Liver (tissue), 9 donors: ENCODE data around the gene UNC45B. TPM values are rescaled to one million over a fixed set of nuclear protein-coding genes. Genes with fewer than 3 reads are reported as not detected.

Experiments
- DNase-seq: peaks from one replicate; pipeline ENCODE4 v3.0.0-alpha.2; 2017; ENCODE audit warnings: low spot score
- H3K27ac ChIP-seq, 2 donors: one replicate each; pipeline ENCODE4 v1.7.0; 2013; ENCODE audit warnings: inconsistent platforms in 2 of 2, low read length in 2 of 2, control low read depth in 1 of 2, low read depth in 1 of 2, mild to moderate bottlenecking in 1 of 2
- H3K27me3 ChIP-seq, 4 donors: one replicate each; pipeline versions ENCODE4 v1.6.1 to v1.7.0; 2013; ENCODE audit warnings: low read length in 3 of 4, inconsistent platforms in 1 of 4, mild to moderate bottlenecking in 1 of 4, moderate library complexity in 1 of 4; ENCODE audit not compliant: control insufficient read depth in 4 of 4, insufficient read depth in 4 of 4
- H3K36me3 ChIP-seq, 4 donors: one replicate each; pipeline versions ENCODE4 v1.6.1 to v1.7.0; 2013; ENCODE audit warnings: low read length in 3 of 4, mild to moderate bottlenecking in 3 of 4, low read depth in 1 of 4, moderate library complexity in 1 of 4; ENCODE audit not compliant: control insufficient read depth in 4 of 4, insufficient read depth in 3 of 4
- H3K4me1 ChIP-seq, 4 donors: one replicate each; pipeline versions ENCODE4 v1.6.1 to v1.7.0; 2013; ENCODE audit warnings: low read length in 3 of 4, mild to moderate bottlenecking in 3 of 4, moderate library complexity in 1 of 4; ENCODE audit not compliant: control insufficient read depth in 4 of 4, insufficient read depth in 4 of 4
- H3K4me3 ChIP-seq, 3 donors: one replicate each; pipeline versions ENCODE4 v1.6.1 to v1.7.0; 2013; ENCODE audit warnings: low read length in 3 of 3, control low read depth in 1 of 3, low read depth in 1 of 3, mild to moderate bottlenecking in 1 of 3
- H3K9ac ChIP-seq, 2 donors: one replicate each; pipeline ENCODE4 v1.7.0; 2013; ENCODE audit warnings: low read length in 2 of 2, mild to moderate bottlenecking in 2 of 2, moderate library complexity in 2 of 2, control low read depth in 1 of 2, low read depth in 1 of 2
- H3K9me3 ChIP-seq, 4 donors: one replicate each; pipeline versions ENCODE4 v1.6.1 to v1.7.0; 2013; ENCODE audit warnings: low read length in 3 of 4; ENCODE audit not compliant: control insufficient read depth in 4 of 4
- ATF3 ChIP-seq: IDR thresholded peaks from 2 replicates; pipeline ENCODE4 v1.6.1; 2016; ENCODE audit warnings: antibody characterized with exemption
- EGR1 ChIP-seq, 2 donors: IDR thresholded peaks; 2 replicates each; pipeline ENCODE4 v1.6.1; 2016 to 2018; ENCODE audit warnings: antibody characterized with exemption in 2 of 2, low read depth in 2 of 2
- FOXA1 ChIP-seq: IDR thresholded peaks from 2 replicates; pipeline ENCODE4 v1.6.1; 2016; ENCODE audit warnings: antibody characterized with exemption
- FOXA2 ChIP-seq: IDR thresholded peaks from 2 replicates; pipeline ENCODE4 v1.6.1; 2016; ENCODE audit warnings: antibody characterized with exemption
- GABPA ChIP-seq, 2 donors: IDR thresholded peaks in 1 of 2; conservative IDR thresholded peaks in 1 of 2; 2 replicates each; pipeline ENCODE4 v1.6.1; 2016; ENCODE audit warnings: antibody characterized with exemption in 2 of 2, mild to moderate bottlenecking in 1 of 2, moderate library complexity in 1 of 2
- HNF4A ChIP-seq, 2 donors: conservative IDR thresholded peaks; 2 replicates each; pipeline ENCODE4 v1.6.1; 2016; ENCODE audit warnings: antibody characterized with exemption in 2 of 2, mild to moderate bottlenecking in 2 of 2
- HNF4G ChIP-seq: IDR thresholded peaks from 2 replicates; pipeline ENCODE4 v1.6.1; 2016; ENCODE audit warnings: antibody characterized with exemption
- JUND ChIP-seq, 2 donors: IDR thresholded peaks; 2 replicates each; pipeline ENCODE4 v1.6.1; 2016; ENCODE audit warnings: antibody characterized with exemption in 2 of 2
- NR2F2 ChIP-seq: IDR thresholded peaks from 2 replicates; pipeline ENCODE4 v1.6.1; 2016; ENCODE audit warnings: antibody characterized with exemption
- RAD21 ChIP-seq, 2 donors: IDR thresholded peaks; 2 replicates each; pipeline ENCODE4 v1.6.1; 2016; ENCODE audit warnings: antibody characterized with exemption in 2 of 2, mild to moderate bottlenecking in 2 of 2
- REST ChIP-seq: IDR thresholded peaks from 2 replicates; pipeline ENCODE4 v1.6.1; 2016; ENCODE audit warnings: antibody characterized with exemption, mild to moderate bottlenecking
- RXRA ChIP-seq, 2 donors: IDR thresholded peaks; 2 replicates each; pipeline ENCODE4 v1.6.1; 2017 to 2018; ENCODE audit warnings: antibody characterized with exemption in 2 of 2, mild to moderate bottlenecking in 1 of 2
- SP1 ChIP-seq: IDR thresholded peaks from 2 replicates; pipeline ENCODE4 v1.6.1; 2018; ENCODE audit warnings: antibody characterized with exemption, mild to moderate bottlenecking
- TAF1 ChIP-seq: conservative IDR thresholded peaks from 2 replicates; pipeline ENCODE4 v1.6.1; 2016; ENCODE audit warnings: antibody characterized with exemption, mild to moderate bottlenecking
- YY1 ChIP-seq: IDR thresholded peaks from 2 replicates; pipeline ENCODE4 v1.6.1; 2016; ENCODE audit warnings: antibody characterized with exemption, mild to moderate bottlenecking
- ZBTB33 ChIP-seq: IDR thresholded peaks from 2 replicates; pipeline ENCODE4 v1.6.1; 2016; ENCODE audit warnings: antibody characterized with exemption
- WGBS: extraction: QIAGEN DNeasy Blood & Tissue Kit; methylation state at CpG from one replicate; pipeline ENCODE4 v1.1.7; 2013; 5-methylcytosine and 5-hydroxymethylcytosine counted together
- polyA plus RNA-seq, 2 donors: library from polyadenylated mRNA; stranded (reverse) in 1 of 2; unstranded in 1 of 2; fragments of 200-250 nt in 1 of 2; fragments of >200 nt in 1 of 2; fragmentation: Nextera tagmentation in 1 of 2; extraction: Ambion mirVana in 1 of 2; gene quantifications; one replicate each; pipeline versions ENCODE4 v1.2.1 to v1.2.3, GENCODE V29; 2013 to 2015
- total RNA-seq, 2 donors: library from RNA; depleted of rRNA; stranded (reverse); fragments of >200 nt; gene quantifications; one replicate each; pipeline ENCODE4 v1.2.3, GENCODE V29; 2014
- TF ChIP-seq, protein P1 (sequence below): fragments of 150-350 bp; IDR thresholded peaks from 2 replicates; pipeline ENCODE4 v1.5.1; 2017; ENCODE audit warnings: improper control_type of control experiment, low read depth, low read length; ENCODE audit not compliant: missing input control
- TF ChIP-seq, protein P2 (sequence below): IDR thresholded peaks from 2 replicates; pipeline ENCODE4 v1.6.1; 2016; ENCODE audit warnings: antibody characterized with exemption
- donor health status: healthy.
- donor health status: healthy.
- donor health status: healthy.
- donor health status: healthy.
- donor health status: healthy.

UNC45B gene
- total and polyA plus RNA-seq, 4 donors, result 0.02 to 0.09 TPM; not detected in 2

DNA sequence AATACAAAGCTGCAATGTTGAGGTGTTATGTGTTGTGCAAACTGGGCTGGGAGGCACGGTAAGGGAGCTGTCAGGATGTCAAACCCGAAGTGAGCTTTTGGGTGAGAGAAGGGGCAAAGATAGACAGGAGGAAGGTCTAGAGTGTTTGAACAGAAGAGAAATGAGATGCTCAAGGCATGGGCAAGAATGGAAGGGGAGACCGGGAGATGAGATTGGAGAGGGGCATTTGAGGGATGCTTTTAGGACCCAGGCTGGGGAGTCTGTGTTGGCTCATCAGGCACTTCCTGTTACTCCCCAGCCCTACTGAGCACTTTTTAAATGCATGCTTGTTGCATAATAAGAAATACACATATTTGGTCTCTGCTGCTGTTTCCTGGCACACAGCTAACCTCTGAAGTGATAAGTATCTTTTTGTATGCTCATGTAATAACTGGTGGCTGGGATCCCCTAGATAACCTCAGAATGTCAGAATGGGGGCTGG lies 13.7 kb downstream of the UNC45B start:
- 68% methylated on average over 3 of the region's 3 CpGs for WGBS
- TF ChIP-seq RXRA (IDR thresholded peaks at IDR 0.05) (no peak), HNF4A (conservative IDR thresholded peaks at IDR 0.05) (no peak), TAF1 (no peak)
- Histone ChIP-seq H3K36me3 (no peaks in the 10 kb centered on the region), H3K4me1 (no peaks in the 10 kb centered on the region), H3K9ac (no peak overlapping the region), H3K27me3 (no peaks in the 10 kb centered on the region), H3K9me3 (no peaks in the 10 kb centered on the region), H3K27ac (peak overlapping the region in 1 of 2 donors; percentile 21), H3K4me3 (no peak overlapping the region)
- DNase-seq, result no peak

- DNase-seq, result no peak
- Histone ChIP-seq H3K4me3 (no peak overlapping the region), H3K27ac (no peak overlapping the region), H3K9ac (no peak overlapping the region), H3K9me3 (no peaks in the 10 kb centered on the region), H3K36me3 (no peaks in the 10 kb centered on the region), H3K4me1 (no peaks in the 10 kb centered on the region), H3K27me3 (peaks cover 0 to 3% (median 0%) of the 10 kb centered on the region in 4 donors)
- TF ChIP-seq FOXA2 (no peak), ATF3 (no peak), RXRA (IDR thresholded peaks at IDR 0.05) (no peak), REST (no peak), FOXA1 (no peak), SP1 (no peak), HNF4G (no peak), JUND (IDR thresholded peaks at IDR 0.05) (no peak), TAF1 (no peak), ZBTB33 (no peak), NR2F2 (no peak), RAD21 (IDR thresholded peaks at IDR 0.05) (no peak), YY1 (no peak), GABPA (IDR thresholded peaks at IDR 0.05 in 1 of 2, conservative IDR thresholded peaks at IDR 0.05 in 1 of 2) (no peak), EGR1 (IDR thresholded peaks at IDR 0.05; ENCODE audit: low read depth in 2 of 2) (no peak), HNF4A (conservative IDR thresholded peaks at IDR 0.05) (no peak)
- TF ChIP-seq, protein P1, sequence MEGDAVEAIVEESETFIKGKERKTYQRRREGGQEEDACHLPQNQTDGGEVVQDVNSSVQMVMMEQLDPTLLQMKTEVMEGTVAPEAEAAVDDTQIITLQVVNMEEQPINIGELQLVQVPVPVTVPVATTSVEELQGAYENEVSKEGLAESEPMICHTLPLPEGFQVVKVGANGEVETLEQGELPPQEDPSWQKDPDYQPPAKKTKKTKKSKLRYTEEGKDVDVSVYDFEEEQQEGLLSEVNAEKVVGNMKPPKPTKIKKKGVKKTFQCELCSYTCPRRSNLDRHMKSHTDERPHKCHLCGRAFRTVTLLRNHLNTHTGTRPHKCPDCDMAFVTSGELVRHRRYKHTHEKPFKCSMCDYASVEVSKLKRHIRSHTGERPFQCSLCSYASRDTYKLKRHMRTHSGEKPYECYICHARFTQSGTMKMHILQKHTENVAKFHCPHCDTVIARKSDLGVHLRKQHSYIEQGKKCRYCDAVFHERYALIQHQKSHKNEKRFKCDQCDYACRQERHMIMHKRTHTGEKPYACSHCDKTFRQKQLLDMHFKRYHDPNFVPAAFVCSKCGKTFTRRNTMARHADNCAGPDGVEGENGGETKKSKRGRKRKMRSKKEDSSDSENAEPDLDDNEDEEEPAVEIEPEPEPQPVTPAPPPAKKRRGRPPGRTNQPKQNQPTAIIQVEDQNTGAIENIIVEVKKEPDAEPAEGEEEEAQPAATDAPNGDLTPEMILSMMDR, result no peak
- TF ChIP-seq, protein P2, sequence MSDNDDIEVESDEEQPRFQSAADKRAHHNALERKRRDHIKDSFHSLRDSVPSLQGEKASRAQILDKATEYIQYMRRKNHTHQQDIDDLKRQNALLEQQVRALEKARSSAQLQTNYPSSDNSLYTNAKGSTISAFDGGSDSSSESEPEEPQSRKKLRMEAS, result no peak
- WGBS, result 80% methylated on average over 4 of the region's 4 CpGs
Observed at GRCh38 chr17:35162755-35163154, 15.1 kb downstream of the UNC45B start.
